GM10248 (cell line): ENCODE measurements around the gene CA5A.
"Not testable (repeated sequence)": the region's sequence is repeated elsewhere in the genome, so short reads cannot be mapped to it uniquely, and the experiment has no call there.

Experiments used
- CTCF ChIA-PET: fragments of 300-600 bp; sonication (Branson Sonifier 250); formaldehyde crosslinking; extraction: SDS; loops from one replicate; lab custom pipeline; 2021; ENCODE audit warnings: antibody characterized with exemption; lab: Yijun Ruan, JAX
- POLR2A ChIA-PET: fragments of 350-650 bp; sonication (Branson Sonifier 250); formaldehyde crosslinking; extraction: SDS; loops from one replicate; lab custom pipeline; 2020; ENCODE audit warnings: antibody characterized with exemption; lab: Yijun Ruan, JAX
- DNase-seq: peaks from one replicate; pipeline ENCODE4 v3.0.0; 2012; ENCODE audit errors: extremely low spot score
- CTCF ChIP-seq: IDR thresholded peaks from 2 replicates; pipeline ENCODE4 v1.5.1; 2012; ENCODE audit warnings: mild to moderate bottlenecking, low read depth; ENCODE audit errors: extremely low read depth, missing control alignments, control extremely low read depth

CA5A gene

GRCh38 chr16:87869061-87869878 is 67.1 kb downstream of the CA5A start, which contains the start of gene SLC7A5:
Gene SLC7A5 (minus strand): TSS chr16:87869507. CDS start chr16:87869422, 85 bp downstream.
- POLR2A ChIA-PET: interaction anchor here (0.7 to 2.2 kb wide), 10 partner anchors 9 to 866 kb away, joined by 3 to 15 read pairs (median 5); no protein-coding TSS in a partner anchor
- CTCF ChIA-PET: interaction anchor here (0.9 to 14.0 kb wide), 5 partner anchors 19 to 100 kb away, joined by 3 to 239 read pairs (median 37); no protein-coding TSS in a partner anchor
- peak; percentile 79 for DNase-seq

- POLR2A ChIA-PET: interaction anchor here (0.5 to 2.2 kb wide), 13 partner anchors 9 to 1076 kb away, joined by 3 to 15 read pairs (median 4); no protein-coding TSS in a partner anchor
- peak; percentile 34 for DNase-seq
- CTCF ChIA-PET: interaction anchor here (5.2 to 14.0 kb wide), 3 partner anchors 18 to 93 kb away, joined by 37 to 239 read pairs (median 236); no protein-coding TSS in a partner anchor
Observed at GRCh38 chr16:87868254-87869029, 67.9 kb downstream of the CA5A start.

- not testable (repeated sequence) for DNase-seq
- POLR2A ChIA-PET: interaction anchor here (2.1 kb wide), 1 partner anchor 13 kb away, joined by 4 read pairs; no protein-coding TSS in a partner anchor
- CTCF ChIA-PET: interaction anchor here (1.2 to 14.0 kb wide), 3 partner anchors 15 to 97 kb away, joined by 3 to 239 read pairs (median 236); no protein-coding TSS in a partner anchor
Observed at GRCh38 chr16:87865902-87866555, 70.3 kb downstream of the CA5A start.

GRCh38 chr16:87864331-87864989 is 71.9 kb downstream of the CA5A start:
- DNase-seq: no peak
- POLR2A ChIA-PET: interaction anchor here (2.1 kb wide), 1 partner anchor 11 kb away, joined by 4 read pairs; no protein-coding TSS in a partner anchor
- no peak for TF ChIP-seq CTCF
- CTCF ChIA-PET: interaction anchor here (9.2 to 14.0 kb wide), 2 partner anchors 14 to 82 kb away, joined by 236 to 239 read pairs; no protein-coding TSS in a partner anchor

- POLR2A ChIA-PET, DNase-seq: not testable (repeated sequence)
- CTCF ChIA-PET: interaction anchor here (5.1 to 14.0 kb wide), 2 partner anchors 13 to 84 kb away, joined by 28 to 239 read pairs; no protein-coding TSS in a partner anchor
Observed at GRCh38 chr16:87863327-87863635, 73.0 kb downstream of the CA5A start.

- CTCF ChIA-PET: interaction anchor here (5.1 to 14.0 kb wide), 2 partner anchors 12 to 83 kb away, joined by 28 to 239 read pairs; no protein-coding TSS in a partner anchor
- DNase-seq, POLR2A ChIA-PET: not testable (repeated sequence)
Observed at GRCh38 chr16:87862597-87863326, 73.6 kb downstream of the CA5A start.

GRCh38 chr16:87861300-87862099 is 74.8 kb downstream of the CA5A start:
- DNase-seq, POLR2A ChIA-PET: not testable (repeated sequence)
- CTCF ChIA-PET: interaction anchor here (1.7 to 14.0 kb wide), 3 partner anchors 11 to 82 kb away, joined by 4 to 239 read pairs (median 28); no protein-coding TSS in a partner anchor

GRCh38 chr16:87860553-87861299 is 75.6 kb downstream of the CA5A start:
- ChIA-PET CTCF (interaction anchor here (1.3 to 14.0 kb wide), 4 partner anchors 10 to 81 kb away, joined by 3 to 239 read pairs (median 16); no protein-coding TSS in a partner anchor), POLR2A (interaction anchor here (2.1 kb wide), 1 partner anchor 8 kb away, joined by 8 read pairs; the partner anchor contains the start of gene SLC7A5)
- no peak for DNase-seq
- no peak for TF ChIP-seq CTCF

- CTCF ChIA-PET: interaction anchor here (0.6 to 14.0 kb wide), 5 partner anchors 8 to 90 kb away, joined by 3 to 239 read pairs (median 16); no protein-coding TSS in a partner anchor
- POLR2A ChIA-PET, DNase-seq: not testable (repeated sequence)
Observed at GRCh38 chr16:87858151-87858993, 78.0 kb downstream of the CA5A start.
